ENCODE results near the gene STARD6.

The STARD6 gene

DNA sequence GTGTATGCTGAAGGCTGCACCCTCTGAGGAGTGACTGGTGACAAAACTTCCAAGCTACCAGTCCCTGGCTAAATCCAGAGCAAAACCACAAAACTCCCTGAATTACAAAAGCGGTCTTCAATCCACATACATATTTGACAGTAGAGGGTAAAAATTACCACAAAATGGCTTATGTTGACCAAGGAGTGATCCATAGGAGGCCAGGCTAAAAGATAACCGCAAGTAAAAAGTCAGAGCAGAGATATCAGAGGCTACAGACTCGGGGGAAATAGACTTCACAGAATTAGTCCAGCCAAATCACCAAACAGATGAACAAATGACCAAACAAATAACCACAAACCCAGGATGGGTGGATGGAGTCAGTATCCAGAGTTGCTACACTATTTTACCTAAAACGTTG lies 19.4 kb downstream of the STARD6 start:
- no peak overlapping the region for H3K4me3 ChIP-seq (ENCODE audit: low read depth, low read length)
- DNase-seq (ENCODE audit: low read depth): no peak
- TF ChIP-seq, protein P1, sequence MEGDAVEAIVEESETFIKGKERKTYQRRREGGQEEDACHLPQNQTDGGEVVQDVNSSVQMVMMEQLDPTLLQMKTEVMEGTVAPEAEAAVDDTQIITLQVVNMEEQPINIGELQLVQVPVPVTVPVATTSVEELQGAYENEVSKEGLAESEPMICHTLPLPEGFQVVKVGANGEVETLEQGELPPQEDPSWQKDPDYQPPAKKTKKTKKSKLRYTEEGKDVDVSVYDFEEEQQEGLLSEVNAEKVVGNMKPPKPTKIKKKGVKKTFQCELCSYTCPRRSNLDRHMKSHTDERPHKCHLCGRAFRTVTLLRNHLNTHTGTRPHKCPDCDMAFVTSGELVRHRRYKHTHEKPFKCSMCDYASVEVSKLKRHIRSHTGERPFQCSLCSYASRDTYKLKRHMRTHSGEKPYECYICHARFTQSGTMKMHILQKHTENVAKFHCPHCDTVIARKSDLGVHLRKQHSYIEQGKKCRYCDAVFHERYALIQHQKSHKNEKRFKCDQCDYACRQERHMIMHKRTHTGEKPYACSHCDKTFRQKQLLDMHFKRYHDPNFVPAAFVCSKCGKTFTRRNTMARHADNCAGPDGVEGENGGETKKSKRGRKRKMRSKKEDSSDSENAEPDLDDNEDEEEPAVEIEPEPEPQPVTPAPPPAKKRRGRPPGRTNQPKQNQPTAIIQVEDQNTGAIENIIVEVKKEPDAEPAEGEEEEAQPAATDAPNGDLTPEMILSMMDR (IDR thresholded peaks at IDR 0.05; ENCODE audit: insufficient read depth, low read depth, low read length, missing control alignments): no peak

DNA sequence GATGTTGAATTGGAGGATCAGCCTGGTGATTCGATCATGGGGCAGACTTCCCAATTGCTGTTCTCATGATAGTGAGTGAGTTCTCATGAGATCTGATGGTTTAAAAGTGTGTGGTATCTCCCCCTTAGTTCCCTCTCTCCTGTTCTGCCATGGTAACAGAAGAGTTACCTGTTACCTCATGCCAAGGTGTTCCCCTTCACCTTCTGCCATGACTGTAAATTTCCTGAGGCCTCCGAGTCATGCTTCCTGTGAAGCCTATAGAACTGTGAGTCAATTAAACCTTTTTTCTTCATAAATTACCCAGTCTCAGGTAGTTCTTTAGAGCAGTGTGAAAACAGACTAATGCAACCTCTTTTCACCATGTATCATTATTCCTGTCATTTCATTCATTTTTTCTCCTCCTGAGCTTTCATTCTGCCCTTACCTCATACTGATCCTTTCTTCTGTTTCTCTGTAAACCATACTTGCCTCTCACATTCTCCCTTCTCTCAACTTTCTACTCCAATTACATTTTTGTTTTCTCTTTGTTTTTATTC lies 22.0 kb downstream of the STARD6 start:
- no peak overlapping the region for H3K4me3 ChIP-seq (ENCODE audit: low read depth, low read length)
- TF ChIP-seq, protein P1 (IDR thresholded peaks at IDR 0.05; ENCODE audit: insufficient read depth, low read depth, low read length, missing control alignments): no peak
- DNase-seq (ENCODE audit: low read depth): no peak

DNA sequence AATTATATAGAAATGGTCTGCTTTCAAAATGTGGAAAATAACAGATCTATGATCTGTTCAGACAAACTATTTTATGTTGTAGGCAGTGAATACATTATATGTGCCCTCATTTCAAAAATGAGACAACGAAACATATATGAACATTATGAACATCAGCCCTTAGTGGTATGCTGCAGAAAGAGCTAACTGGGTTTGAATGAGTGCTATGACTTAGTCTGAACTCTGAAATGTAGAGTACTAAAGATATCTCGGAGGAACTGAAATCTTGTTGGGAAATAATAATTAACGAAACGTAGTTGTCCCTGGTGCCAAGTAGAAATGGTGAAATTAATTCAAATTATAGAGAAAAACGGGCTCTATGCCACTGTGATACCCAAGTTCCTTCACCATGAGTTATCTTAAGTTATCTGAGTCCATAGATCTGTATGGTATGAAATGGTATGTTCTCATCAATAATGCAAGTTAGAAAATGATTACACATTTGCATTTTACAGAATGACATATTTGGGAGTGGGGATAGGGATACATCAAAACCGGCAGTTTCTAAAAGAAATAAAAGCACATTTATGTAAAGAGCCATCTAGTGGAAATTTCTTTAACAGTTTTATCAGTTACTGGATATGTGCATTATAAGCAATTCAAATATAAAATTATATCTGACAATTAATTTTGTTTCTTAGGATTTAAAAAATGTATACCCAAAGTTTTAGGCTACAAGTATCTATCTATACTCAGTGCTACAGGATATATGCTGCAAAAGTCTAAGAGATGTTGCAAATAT lies 26.7 kb downstream of the STARD6 start:
- no peak overlapping the region for H3K4me3 ChIP-seq (ENCODE audit: low read depth, low read length)
- no peak for DNase-seq (ENCODE audit: low read depth)
- TF ChIP-seq, protein P1 (IDR thresholded peaks at IDR 0.05; ENCODE audit: insufficient read depth, low read depth, low read length, missing control alignments): no peak

DNA sequence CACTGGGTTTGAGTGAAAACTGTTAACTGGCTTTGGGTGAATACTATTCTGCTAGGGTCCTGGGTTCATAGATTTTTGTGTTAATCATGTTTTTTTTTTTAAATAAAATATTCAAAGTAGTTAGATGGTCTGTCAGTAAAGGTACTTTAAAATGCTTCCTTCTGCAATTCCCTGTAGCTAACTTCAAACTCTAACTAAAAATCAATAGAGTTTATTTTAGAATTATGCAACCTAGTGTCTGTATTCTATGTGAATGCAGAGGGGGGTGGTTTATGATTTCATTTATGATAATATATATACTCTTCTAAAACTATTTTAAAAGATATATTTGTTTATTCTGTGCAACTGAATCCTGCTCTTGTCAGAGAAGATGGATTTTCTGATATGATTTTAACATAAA lies 27.9 kb downstream of the STARD6 start:
- TF ChIP-seq, protein P1 (IDR thresholded peaks at IDR 0.05; ENCODE audit: insufficient read depth, low read depth, low read length, missing control alignments): no peak
- DNase-seq (ENCODE audit: low read depth): no peak
- no peak overlapping the region for H3K4me3 ChIP-seq (ENCODE audit: low read depth, low read length)

DNA sequence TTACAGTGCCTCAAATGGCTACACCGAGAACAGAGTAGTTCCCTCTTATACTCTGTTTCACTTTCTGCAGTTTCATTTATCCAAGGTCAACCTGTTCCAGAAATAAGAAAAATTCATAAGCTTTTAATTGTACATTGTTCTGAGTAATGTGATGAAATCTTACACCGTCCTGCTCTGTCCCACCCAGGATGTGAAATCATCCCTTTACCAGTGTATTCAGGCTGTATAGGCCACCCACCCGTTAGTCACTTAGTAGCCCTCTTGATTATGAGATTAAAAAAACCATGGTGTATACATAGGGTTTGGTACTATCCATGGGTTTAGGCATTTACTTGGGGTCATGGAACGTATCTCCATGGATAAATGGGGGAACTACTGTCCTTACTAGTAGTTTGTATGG lies 29.8 kb downstream of the STARD6 start:
- TF ChIP-seq, protein P1 (IDR thresholded peaks at IDR 0.05; ENCODE audit: insufficient read depth, low read depth, low read length, missing control alignments): no peak
- H3K4me3 ChIP-seq (ENCODE audit: low read depth, low read length): no peak overlapping the region
- DNase-seq (ENCODE audit: low read depth): no peak

DNA sequence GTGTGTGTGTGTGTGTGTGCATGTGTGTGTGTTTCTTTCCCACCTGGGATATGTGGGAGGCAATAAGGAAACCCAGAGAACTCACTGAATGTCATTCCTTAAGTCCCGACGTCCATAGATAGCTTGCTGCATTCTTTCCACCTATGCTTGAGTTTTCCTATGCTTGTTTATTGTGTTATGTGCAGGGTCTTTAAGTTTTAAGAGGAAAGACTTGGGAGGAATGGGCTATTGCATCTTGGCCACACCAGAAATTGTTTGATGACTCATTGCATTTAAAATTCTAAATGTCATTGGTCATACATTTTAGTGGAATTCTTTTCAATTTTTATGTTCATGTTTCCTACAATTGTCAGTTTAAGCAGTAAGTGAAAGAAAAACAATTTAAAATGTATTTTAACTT lies 33.7 kb downstream of the STARD6 start:
- no peak overlapping the region for H3K4me3 ChIP-seq (ENCODE audit: low read depth, low read length)
- DNase-seq (ENCODE audit: low read depth): no peak
- TF ChIP-seq, protein P1 (IDR thresholded peaks at IDR 0.05; ENCODE audit: insufficient read depth, low read depth, low read length, missing control alignments): no peak

DNA sequence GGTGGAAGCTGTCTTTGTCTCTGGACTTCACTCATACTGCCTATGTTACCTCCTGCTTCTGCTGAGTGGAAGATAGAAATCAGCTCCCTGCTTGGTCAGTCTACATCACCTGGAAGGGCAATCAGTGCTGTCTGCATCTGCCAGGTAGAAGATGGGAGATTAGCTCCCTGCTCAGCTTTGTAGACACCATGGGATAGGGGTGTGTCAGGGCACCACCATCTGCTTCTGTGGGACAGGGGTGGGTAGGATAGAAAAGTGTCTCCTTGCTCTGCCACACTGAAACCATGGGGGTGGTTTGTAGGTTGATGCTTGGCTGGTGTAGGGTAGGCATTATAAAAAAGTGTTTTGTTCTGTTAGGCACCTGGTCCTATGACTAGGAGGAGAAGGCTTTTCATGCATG lies 34.1 kb downstream of the STARD6 start:
- no peak overlapping the region for H3K4me3 ChIP-seq (ENCODE audit: low read depth, low read length)
- DNase-seq (ENCODE audit: low read depth): no peak
- TF ChIP-seq, protein P1 (IDR thresholded peaks at IDR 0.05; ENCODE audit: insufficient read depth, low read depth, low read length, missing control alignments): no peak

Measured in GM12865 (cell line).